GM10266 (cell line): ENCODE measurements around the gene PLPPR2.
"Not testable (repeated sequence)": the region's sequence is repeated elsewhere in the genome, so short reads cannot be mapped to it uniquely, and the experiment has no call there.

Source experiments
- DNase-seq: peaks from one replicate; pipeline ENCODE4 v3.0.0; 2012; ENCODE audit errors: extremely low spot score
- CTCF ChIP-seq: IDR thresholded peaks from 2 replicates; pipeline ENCODE4 v1.5.1; 2012; ENCODE audit warnings: mild to moderate bottlenecking, low read depth; ENCODE audit not compliant: control insufficient read depth, insufficient read depth; ENCODE audit errors: missing control alignments

PLPPR2 gene

GRCh38 chr19:11355160-11356073 lies at the start of gene PLPPR2:
Gene PLPPR2, plus strand, starts transcription at chr19:11355432. Its CDS starts 2,242 bp downstream, at chr19:11357674.
- TF ChIP-seq CTCF, result no peak
- peak; percentile 94 for DNase-seq

DNA sequence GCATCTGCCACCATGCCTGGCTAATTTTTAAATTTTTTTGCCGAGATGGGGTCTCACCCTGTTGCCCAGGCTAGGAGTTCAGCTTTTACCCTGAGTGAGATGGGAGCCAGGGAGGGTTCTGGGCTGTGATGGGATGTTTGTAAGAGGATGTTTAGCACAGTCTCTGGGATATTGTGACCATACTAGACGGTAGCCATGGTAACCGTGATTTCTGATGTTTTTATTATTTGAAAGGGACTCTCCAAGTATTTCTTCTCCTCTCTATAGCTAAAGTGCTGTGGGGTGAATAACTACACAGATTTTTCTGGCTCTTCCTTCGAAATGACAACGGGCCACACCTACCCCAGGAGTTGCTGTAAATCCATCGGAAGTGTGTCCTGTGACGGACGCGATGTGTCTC lies 48.9 kb upstream of the PLPPR2 start:
- DNase-seq, result no peak
- TF ChIP-seq CTCF, result no peak

DNA sequence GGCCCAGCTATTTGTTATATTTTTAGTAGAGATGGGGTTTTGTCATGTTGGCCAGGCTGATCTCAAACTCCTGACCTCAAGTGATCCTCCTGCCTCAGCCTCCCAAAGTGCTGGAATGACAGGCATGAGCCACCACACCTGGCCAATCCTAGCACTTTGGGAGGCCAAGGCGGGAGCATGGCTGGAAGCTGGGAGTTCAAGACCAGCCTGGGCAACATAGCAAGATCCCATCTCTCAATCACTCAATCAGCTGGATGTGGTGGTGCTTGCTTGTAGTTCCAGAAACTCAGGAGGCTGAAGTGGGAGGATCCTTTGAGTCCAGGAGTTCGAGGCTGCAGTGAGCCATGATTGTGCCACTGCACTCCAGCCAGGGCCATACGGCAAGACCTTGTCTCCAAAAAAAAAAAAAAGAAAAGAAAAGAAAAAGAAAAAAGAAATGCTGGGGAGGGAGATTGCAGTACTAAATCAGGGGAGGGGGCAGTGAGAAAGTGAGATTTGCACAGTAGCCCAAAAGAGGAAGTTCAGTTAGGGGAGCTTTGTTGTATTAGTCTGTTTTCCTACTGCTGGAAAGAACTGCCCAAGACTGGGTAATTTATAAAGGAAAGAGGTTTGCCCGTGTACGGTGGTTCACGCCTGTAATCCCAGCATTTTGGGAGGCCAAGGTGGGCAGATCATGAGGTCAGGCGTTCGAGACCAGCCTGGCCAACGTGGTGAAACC lies 34.8 kb upstream of the PLPPR2 start:
- not testable (repeated sequence) for DNase-seq

- TF ChIP-seq CTCF, result no peak
- DNase-seq, result no peak
These were observed 33.8 kb upstream of the PLPPR2 start for GRCh38 chr19:11321191-11322126.

GRCh38 chr19:11322269-11323024 lies 32.8 kb upstream of the PLPPR2 start:
- no peak for DNase-seq
- TF ChIP-seq CTCF, result no peak

DNA sequence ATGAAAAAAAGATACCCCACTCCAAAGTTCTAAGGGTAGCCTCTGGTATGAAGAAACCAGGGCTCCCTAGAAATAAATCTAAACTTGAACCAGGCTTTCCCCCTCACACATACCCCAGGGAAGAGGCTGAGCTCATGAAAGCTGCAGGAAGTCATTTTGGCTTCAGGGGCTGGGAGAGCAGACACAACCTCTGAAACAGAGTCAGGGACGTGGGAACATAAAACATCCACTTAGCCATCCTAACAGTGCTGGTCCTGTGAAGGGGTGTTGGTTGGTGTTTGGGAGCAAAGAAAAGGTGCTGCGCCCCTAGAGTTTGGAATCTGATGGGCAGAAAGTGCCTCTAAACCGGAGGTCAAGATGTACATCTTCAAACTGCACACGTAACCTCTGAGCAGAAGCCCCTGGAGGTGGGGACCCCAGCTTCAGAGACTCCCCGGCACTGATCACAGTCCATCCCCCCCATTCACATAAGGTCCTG lies 31.6 kb upstream of the PLPPR2 start:
- no peak for TF ChIP-seq CTCF
- DNase-seq, result no peak

- peak; percentile 65 for DNase-seq
- no peak for TF ChIP-seq CTCF
These were observed 31.1 kb upstream of the PLPPR2 start for GRCh38 chr19:11324079-11324661.
